ENCODE measurements around the gene DCBLD2.

The DCBLD2 gene

GRCh38 chr3:98772022-98772421, 129.5 kb downstream of the DCBLD2 start:
- Histone ChIP-seq H3K4me1 (ENCODE audit: control insufficient read depth, insufficient read depth, low read length) (no peaks in the 10 kb centered on the region), H3K9ac (ENCODE audit: low read depth, low read length) (no peak overlapping the region), H3K36me3 (ENCODE audit: control insufficient read depth, insufficient read depth, low read length) (no peaks in the 10 kb centered on the region), H3K9me3 (ENCODE audit: control insufficient read depth, insufficient read depth, low read length) (no peaks in the 10 kb centered on the region), H3K27me3 (ENCODE audit: control insufficient read depth, insufficient read depth, low read length) (no peaks in the 10 kb centered on the region), H3K4me3 (ENCODE audit: low read depth, low read length) (no peak overlapping the region)

GRCh38 chr3:98770261-98771039, 131.0 kb downstream of the DCBLD2 start:
- no peak overlapping the region for H3K4me3 ChIP-seq (ENCODE audit: low read depth, low read length)
- no peaks in the 10 kb centered on the region for H3K4me1 ChIP-seq (ENCODE audit: control insufficient read depth, insufficient read depth, low read length)
- H3K9ac ChIP-seq (ENCODE audit: low read depth, low read length): no peak overlapping the region
- H3K27me3 ChIP-seq (ENCODE audit: control insufficient read depth, insufficient read depth, low read length): no peaks in the 10 kb centered on the region
- H3K36me3 ChIP-seq (ENCODE audit: control insufficient read depth, insufficient read depth, low read length): no peaks in the 10 kb centered on the region
- no peaks in the 10 kb centered on the region for H3K9me3 ChIP-seq (ENCODE audit: control insufficient read depth, insufficient read depth, low read length)

- Histone ChIP-seq H3K36me3 (ENCODE audit: control insufficient read depth, insufficient read depth, low read length) (no peaks in the 10 kb centered on the region), H3K4me1 (ENCODE audit: control insufficient read depth, insufficient read depth, low read length) (no peaks in the 10 kb centered on the region), H3K9me3 (ENCODE audit: control insufficient read depth, insufficient read depth, low read length) (no peaks in the 10 kb centered on the region), H3K4me3 (ENCODE audit: low read depth, low read length) (no peak overlapping the region), H3K27me3 (ENCODE audit: control insufficient read depth, insufficient read depth, low read length) (no peaks in the 10 kb centered on the region), H3K9ac (ENCODE audit: low read depth, low read length) (no peak overlapping the region)
Measured at GRCh38 chr3:98769448-98769847, 132.0 kb downstream of the DCBLD2 start.

- no peaks in the 10 kb centered on the region for H3K4me1 ChIP-seq (ENCODE audit: control insufficient read depth, insufficient read depth, low read length)
- no peaks in the 10 kb centered on the region for H3K27me3 ChIP-seq (ENCODE audit: control insufficient read depth, insufficient read depth, low read length)
- no peaks in the 10 kb centered on the region for H3K36me3 ChIP-seq (ENCODE audit: control insufficient read depth, insufficient read depth, low read length)
- H3K4me3 ChIP-seq (ENCODE audit: low read depth, low read length): no peak overlapping the region
- H3K9ac ChIP-seq (ENCODE audit: low read depth, low read length): no peak overlapping the region
- no peaks in the 10 kb centered on the region for H3K9me3 ChIP-seq (ENCODE audit: control insufficient read depth, insufficient read depth, low read length)
Measured at GRCh38 chr3:98768961-98769360, 132.5 kb downstream of the DCBLD2 start.

GRCh38 chr3:98766924-98767323, 134.6 kb downstream of the DCBLD2 start:
- Histone ChIP-seq H3K9ac (ENCODE audit: low read depth, low read length) (no peak overlapping the region), H3K27me3 (ENCODE audit: control insufficient read depth, insufficient read depth, low read length) (no peaks in the 10 kb centered on the region), H3K4me3 (ENCODE audit: low read depth, low read length) (no peak overlapping the region), H3K36me3 (ENCODE audit: control insufficient read depth, insufficient read depth, low read length) (no peaks in the 10 kb centered on the region), H3K4me1 (ENCODE audit: control insufficient read depth, insufficient read depth, low read length) (no peaks in the 10 kb centered on the region), H3K9me3 (ENCODE audit: control insufficient read depth, insufficient read depth, low read length) (no peaks in the 10 kb centered on the region)

GRCh38 chr3:98765721-98766120, 135.8 kb downstream of the DCBLD2 start:
- Histone ChIP-seq H3K27me3 (ENCODE audit: control insufficient read depth, insufficient read depth, low read length) (no peaks in the 10 kb centered on the region), H3K9me3 (ENCODE audit: control insufficient read depth, insufficient read depth, low read length) (no peaks in the 10 kb centered on the region), H3K9ac (ENCODE audit: low read depth, low read length) (no peak overlapping the region), H3K36me3 (ENCODE audit: control insufficient read depth, insufficient read depth, low read length) (no peaks in the 10 kb centered on the region), H3K4me1 (ENCODE audit: control insufficient read depth, insufficient read depth, low read length) (no peaks in the 10 kb centered on the region), H3K4me3 (ENCODE audit: low read depth, low read length) (no peak overlapping the region)

- Histone ChIP-seq H3K4me1 (ENCODE audit: control insufficient read depth, insufficient read depth, low read length) (no peaks in the 10 kb centered on the region), H3K9ac (ENCODE audit: low read depth, low read length) (no peak overlapping the region), H3K27me3 (ENCODE audit: control insufficient read depth, insufficient read depth, low read length) (no peaks in the 10 kb centered on the region), H3K36me3 (ENCODE audit: control insufficient read depth, insufficient read depth, low read length) (no peaks in the 10 kb centered on the region), H3K4me3 (ENCODE audit: low read depth, low read length) (no peak overlapping the region), H3K9me3 (ENCODE audit: control insufficient read depth, insufficient read depth, low read length) (no peaks in the 10 kb centered on the region)
Measured at GRCh38 chr3:98764472-98764884, 137.0 kb downstream of the DCBLD2 start.

GRCh38 chr3:98763819-98764418, 137.6 kb downstream of the DCBLD2 start:
- Histone ChIP-seq H3K4me1 (ENCODE audit: control insufficient read depth, insufficient read depth, low read length) (no peaks in the 10 kb centered on the region), H3K4me3 (ENCODE audit: low read depth, low read length) (no peak overlapping the region), H3K27me3 (ENCODE audit: control insufficient read depth, insufficient read depth, low read length) (no peaks in the 10 kb centered on the region), H3K9ac (ENCODE audit: low read depth, low read length) (no peak overlapping the region), H3K9me3 (ENCODE audit: control insufficient read depth, insufficient read depth, low read length) (no peaks in the 10 kb centered on the region), H3K36me3 (ENCODE audit: control insufficient read depth, insufficient read depth, low read length) (no peaks in the 10 kb centered on the region)

- no peaks in the 10 kb centered on the region for H3K9me3 ChIP-seq (ENCODE audit: control insufficient read depth, insufficient read depth, low read length)
- H3K27me3 ChIP-seq (ENCODE audit: control insufficient read depth, insufficient read depth, low read length): no peaks in the 10 kb centered on the region
- H3K4me1 ChIP-seq (ENCODE audit: control insufficient read depth, insufficient read depth, low read length): no peaks in the 10 kb centered on the region
- H3K4me3 ChIP-seq (ENCODE audit: low read depth, low read length): no peak within 1 kb of the TSS
- H3K36me3 ChIP-seq (ENCODE audit: control insufficient read depth, insufficient read depth, low read length): no peaks in the 10 kb centered on the region
- H3K9ac ChIP-seq (ENCODE audit: low read depth, low read length): no peak within 1 kb of the TSS
Measured at GRCh38 chr3:98763076-98763475, 138.4 kb downstream of the DCBLD2 start, which contains the start of gene ST3GAL6. TSS of gene ST3GAL6 (plus strand) at chr3:98763340. CDS start at chr3:98768441, 5,101 bp downstream.

- H3K9me3 ChIP-seq (ENCODE audit: control insufficient read depth, insufficient read depth, low read length): no peaks in the 10 kb centered on the region
- H3K27me3 ChIP-seq (ENCODE audit: control insufficient read depth, insufficient read depth, low read length): no peaks in the 10 kb centered on the region
- H3K9ac ChIP-seq (ENCODE audit: low read depth, low read length): no peak overlapping the region
- no peak overlapping the region for H3K4me3 ChIP-seq (ENCODE audit: low read depth, low read length)
- no peaks in the 10 kb centered on the region for H3K4me1 ChIP-seq (ENCODE audit: control insufficient read depth, insufficient read depth, low read length)
- H3K36me3 ChIP-seq (ENCODE audit: control insufficient read depth, insufficient read depth, low read length): no peaks in the 10 kb centered on the region
Measured at GRCh38 chr3:98761643-98762229, 139.8 kb downstream of the DCBLD2 start.

- H3K9me3 ChIP-seq (ENCODE audit: control insufficient read depth, insufficient read depth, low read length): no peaks in the 10 kb centered on the region
- no peak overlapping the region for H3K4me3 ChIP-seq (ENCODE audit: low read depth, low read length)
- no peak overlapping the region for H3K9ac ChIP-seq (ENCODE audit: low read depth, low read length)
- no peaks in the 10 kb centered on the region for H3K4me1 ChIP-seq (ENCODE audit: control insufficient read depth, insufficient read depth, low read length)
- H3K27me3 ChIP-seq (ENCODE audit: control insufficient read depth, insufficient read depth, low read length): no peaks in the 10 kb centered on the region
- H3K36me3 ChIP-seq (ENCODE audit: control insufficient read depth, insufficient read depth, low read length): no peaks in the 10 kb centered on the region
Measured at GRCh38 chr3:98759629-98760028, 141.9 kb downstream of the DCBLD2 start.

GRCh38 chr3:98755601-98756000, 145.9 kb downstream of the DCBLD2 start:
- Histone ChIP-seq H3K9ac (ENCODE audit: low read depth, low read length) (no peak overlapping the region), H3K9me3 (ENCODE audit: control insufficient read depth, insufficient read depth, low read length) (no peaks in the 10 kb centered on the region), H3K4me1 (ENCODE audit: control insufficient read depth, insufficient read depth, low read length) (no peaks in the 10 kb centered on the region), H3K27me3 (ENCODE audit: control insufficient read depth, insufficient read depth, low read length) (no peaks in the 10 kb centered on the region), H3K36me3 (ENCODE audit: control insufficient read depth, insufficient read depth, low read length) (no peaks in the 10 kb centered on the region), H3K4me3 (ENCODE audit: low read depth, low read length) (no peak overlapping the region)
